NCI-H146 (cell line): ENCODE measurements around the gene CRACDL.
A peak's percentile ranks its signal among the peaks of the same experiment; 100 is the strongest.

ENCODE experiments used
- DNase-seq: peaks from one replicate; lab custom pipeline; 2025; lab: John Stamatoyannopoulos, UW

CRACDL gene

DNA sequence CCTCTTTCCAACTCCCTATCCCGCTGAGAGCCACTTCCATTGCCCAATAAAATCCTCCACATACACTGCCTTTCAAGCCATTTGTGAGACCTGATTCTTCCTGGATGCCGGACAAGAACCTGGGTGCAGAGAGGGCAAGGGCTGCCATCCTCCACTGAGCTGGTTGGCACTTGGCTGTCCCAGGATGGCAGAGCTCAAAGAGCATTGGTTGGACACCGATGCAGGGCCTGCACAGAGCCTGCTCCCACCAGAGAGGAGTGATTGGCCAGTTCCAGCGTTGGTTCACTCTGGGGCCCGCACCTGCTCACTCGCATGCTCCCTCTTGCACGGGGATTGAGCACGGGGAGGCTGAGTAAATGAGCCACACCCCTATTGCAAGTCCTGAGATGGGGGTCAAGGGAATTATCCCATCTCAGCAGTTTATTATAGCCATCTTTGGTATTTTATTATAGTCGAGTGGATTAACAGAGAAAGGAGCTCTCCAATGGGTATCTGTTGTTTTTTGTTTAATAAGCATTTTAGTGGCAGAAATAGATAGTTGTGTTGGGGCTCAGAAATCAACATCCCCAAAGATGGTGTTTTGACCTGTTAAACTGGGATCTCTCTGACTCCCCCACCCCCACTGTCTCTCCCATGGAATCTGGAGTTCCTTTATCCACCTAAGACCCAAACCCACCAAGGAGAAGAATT, 185.3 kb downstream of the CRACDL start:
- DNase-seq, result no peak

DNA sequence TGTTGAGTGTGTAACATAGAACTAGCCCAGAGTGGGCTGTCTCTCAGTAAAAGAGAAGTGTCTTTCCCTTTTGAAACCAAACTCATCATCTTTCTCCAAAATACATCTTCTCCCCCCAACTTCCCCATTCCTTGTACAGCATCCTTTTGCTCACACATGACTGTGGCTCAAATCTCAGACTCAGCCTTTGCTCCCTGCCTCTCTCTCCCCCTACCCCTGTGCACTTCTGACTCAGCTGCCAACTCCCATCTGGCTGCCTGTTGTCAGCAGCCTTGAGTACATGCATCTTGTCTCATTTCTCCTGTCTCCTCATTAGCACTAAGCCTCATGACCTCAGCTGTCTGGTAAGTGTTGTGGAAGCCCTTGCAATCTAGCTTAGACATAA, 187.0 kb downstream of the CRACDL start:
- no peak for DNase-seq

DNA sequence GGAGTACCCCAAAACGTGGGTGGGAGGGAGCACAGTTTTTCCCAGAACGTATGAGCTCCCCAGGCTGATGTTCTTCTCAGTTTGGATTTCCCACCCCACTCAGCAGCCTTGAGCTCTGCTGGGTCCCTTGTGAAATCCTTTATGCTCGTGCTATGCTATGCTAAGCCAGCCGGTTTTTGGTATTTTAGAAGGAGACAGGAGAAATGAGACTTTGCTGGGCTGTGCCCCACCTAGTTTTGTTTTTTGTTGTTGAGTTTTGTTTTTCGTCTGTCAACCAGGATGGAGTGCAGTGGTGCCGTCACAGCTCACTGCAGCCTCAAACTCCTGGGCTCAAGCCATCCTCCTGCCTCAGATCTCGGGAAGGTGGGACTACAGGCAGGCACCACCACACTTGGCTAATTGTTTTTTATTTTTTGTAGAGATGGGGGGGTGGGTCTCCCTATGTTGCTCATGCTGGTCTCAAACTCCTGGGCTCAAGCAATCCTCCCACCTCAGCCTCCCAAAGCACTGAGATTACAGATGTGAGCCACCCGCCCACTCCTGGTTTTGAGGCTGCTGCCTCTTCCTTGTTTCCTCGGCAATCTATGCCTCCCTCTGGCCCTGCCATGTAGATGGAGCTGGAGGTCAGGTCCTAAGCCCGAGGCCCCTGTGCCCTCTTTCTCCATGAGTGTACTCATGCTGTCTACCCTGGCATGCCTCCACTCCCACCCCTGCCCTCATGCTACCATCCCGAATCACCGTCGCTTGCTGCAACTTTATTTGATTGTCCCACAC, 187.5 kb downstream of the CRACDL start:
- DNase-seq, result peak; percentile 48

DNA sequence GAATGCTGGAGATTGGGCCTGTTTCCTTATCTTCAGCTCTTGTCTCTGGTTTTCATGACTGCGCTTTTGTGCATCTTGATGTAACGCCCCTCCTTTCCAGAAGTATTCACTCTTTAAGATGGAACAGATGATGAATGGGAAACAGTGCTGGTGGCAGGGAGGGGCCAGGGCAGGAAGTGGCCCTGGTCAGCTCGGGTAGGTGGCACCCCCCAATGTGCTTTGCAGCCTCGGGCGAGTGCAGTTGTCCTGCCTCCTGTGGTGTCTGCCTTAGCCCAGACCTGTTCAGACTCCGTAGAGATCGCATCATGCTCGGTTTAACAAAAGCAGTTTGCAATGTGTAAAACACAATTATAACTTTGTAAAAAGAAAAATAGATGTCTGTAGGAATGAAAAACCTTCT, 188.1 kb downstream of the CRACDL start:
- DNase-seq, result peak; percentile 80

DNA sequence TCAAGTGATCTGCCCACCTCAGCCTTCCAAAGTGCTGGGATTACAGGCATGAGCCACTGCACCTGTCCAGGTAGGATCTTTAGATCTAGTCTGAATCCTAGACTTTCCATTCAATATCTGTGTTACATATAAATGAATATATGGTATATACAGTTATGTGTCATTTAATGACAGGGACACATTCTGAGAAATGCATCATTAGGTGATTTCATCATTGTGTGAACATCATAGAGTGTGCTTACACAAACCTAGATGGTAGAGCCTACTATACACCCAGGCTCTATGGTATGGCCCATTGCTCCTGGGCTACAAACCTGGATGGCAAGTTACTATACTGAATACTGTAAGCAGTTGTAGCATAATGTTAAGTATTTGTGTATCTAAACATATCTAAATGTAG, 189.6 kb downstream of the CRACDL start:
- DNase-seq, result no peak

DNA sequence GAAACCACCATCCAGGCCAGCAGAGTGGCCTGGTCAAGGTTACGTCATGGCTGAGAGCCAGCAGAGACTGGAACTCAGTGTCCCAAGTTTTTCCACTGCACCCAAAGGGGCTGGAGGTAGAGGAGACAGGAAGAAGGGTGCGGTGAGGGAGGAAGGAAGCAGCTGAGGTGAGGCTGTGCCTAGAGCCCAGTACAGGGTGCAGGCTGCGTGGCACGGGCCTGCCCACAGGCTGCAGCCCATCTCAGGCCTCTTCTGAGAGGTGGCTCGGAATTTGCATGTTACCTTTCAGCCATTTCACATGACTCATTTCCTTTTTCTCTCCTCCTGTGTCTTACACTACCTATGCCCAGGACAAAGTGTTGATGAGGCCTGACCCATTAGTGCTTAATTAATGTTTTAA, 191.4 kb downstream of the CRACDL start:
- DNase-seq, result no peak
